ENCODE results near the gene DYTN.
"Not testable (repeated sequence)": the region's sequence is repeated elsewhere in the genome, so short reads cannot be mapped to it uniquely, and the experiment has no call there.

Gene DYTN

GRCh38 chr2:206716623-206717022, 1.6 kb downstream of the DYTN start:
- H3K27ac ChIP-seq = no peak overlapping the region
- TF ChIP-seq CTCF (IDR thresholded peaks at IDR 0.05) = no peak
- TF ChIP-seq ZFX (IDR thresholded peaks at IDR 0.05; ENCODE audit: borderline replicate concordance) = no peak

GRCh38 chr2:206715183-206715582, 3.0 kb downstream of the DYTN start:
- not testable (repeated sequence) for H3K27ac ChIP-seq

- TF ChIP-seq CTCF (IDR thresholded peaks at IDR 0.05) (no peak), ZFX (IDR thresholded peaks at IDR 0.05; ENCODE audit: borderline replicate concordance) (no peak)
Measured at GRCh38 chr2:206713746-206714145, 4.5 kb downstream of the DYTN start.

GRCh38 chr2:206708286-206708685, 9.9 kb downstream of the DYTN start:
- no peak overlapping the region for H3K27ac ChIP-seq
- TF ChIP-seq ZFX (IDR thresholded peaks at IDR 0.05; ENCODE audit: borderline replicate concordance) (no peak), CTCF (IDR thresholded peaks at IDR 0.05) (no peak)

More at GRCh38 chr2:206713746-206714145, 4.5 kb downstream of the DYTN start:
- no peak overlapping the region for H3K27ac ChIP-seq

GRCh38 chr2:206707164-206707701, 11.0 kb downstream of the DYTN start:
- H3K27ac ChIP-seq = no peak overlapping the region
- TF ChIP-seq CTCF (IDR thresholded peaks at IDR 0.05) = no peak
- TF ChIP-seq ZFX (IDR thresholded peaks at IDR 0.05; ENCODE audit: borderline replicate concordance) = no peak

GRCh38 chr2:206701952-206702605, 16.1 kb downstream of the DYTN start:
- TF ChIP-seq CTCF (IDR thresholded peaks at IDR 0.05) (no peak), ZFX (IDR thresholded peaks at IDR 0.05; ENCODE audit: borderline replicate concordance) (no peak)
- H3K27ac ChIP-seq = no peak overlapping the region

- TF ChIP-seq CTCF (IDR thresholded peaks at IDR 0.05) = no peak
- H3K27ac ChIP-seq = no peak overlapping the region
Measured at GRCh38 chr2:206700156-206700555, 18.0 kb downstream of the DYTN start.

- no peak for TF ChIP-seq CTCF (IDR thresholded peaks at IDR 0.05)
- H3K27ac ChIP-seq = no peak overlapping the region
Measured at GRCh38 chr2:206698811-206699210, 19.4 kb downstream of the DYTN start.
